NOMO-1 treated with DMSO at 0.1 percent for 48 hours (cell line): Measurements from ENCODE around the gene ARID2.
A peak's percentile ranks its signal among the peaks of the same experiment; 100 is the strongest.

Source experiments
- DNase-seq: peaks from one replicate; lab custom pipeline; 2025; ENCODE audit not compliant: unreplicated experiment; lab: John Stamatoyannopoulos, UW

Gene ARID2

DNA sequence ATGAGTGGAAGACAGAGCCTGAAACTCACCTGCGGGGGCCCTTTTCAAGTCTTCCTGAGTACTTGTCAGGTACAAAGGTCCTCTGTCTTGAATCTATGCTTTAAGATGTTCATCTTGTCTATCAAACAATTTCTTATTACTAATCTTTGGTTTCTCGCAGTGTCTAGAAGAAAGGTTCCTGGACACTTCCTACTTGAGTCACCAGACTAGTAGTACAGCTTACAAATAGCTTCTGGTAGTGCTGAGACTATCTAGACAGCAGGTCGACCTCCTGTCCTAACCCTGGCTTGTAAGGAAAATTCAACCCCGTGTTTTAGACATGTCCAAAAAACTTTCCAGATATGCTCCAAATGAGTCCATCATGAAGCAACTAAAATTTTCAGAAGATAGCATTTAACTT, 11.2 kb upstream of the ARID2 start:
- DNase-seq: no peak

GRCh38 chr12:45720069-45720468, 9.4 kb upstream of the ARID2 start:
- no peak for DNase-seq

GRCh38 chr12:45721369-45721768, 8.1 kb upstream of the ARID2 start:
- DNase-seq: no peak

DNA sequence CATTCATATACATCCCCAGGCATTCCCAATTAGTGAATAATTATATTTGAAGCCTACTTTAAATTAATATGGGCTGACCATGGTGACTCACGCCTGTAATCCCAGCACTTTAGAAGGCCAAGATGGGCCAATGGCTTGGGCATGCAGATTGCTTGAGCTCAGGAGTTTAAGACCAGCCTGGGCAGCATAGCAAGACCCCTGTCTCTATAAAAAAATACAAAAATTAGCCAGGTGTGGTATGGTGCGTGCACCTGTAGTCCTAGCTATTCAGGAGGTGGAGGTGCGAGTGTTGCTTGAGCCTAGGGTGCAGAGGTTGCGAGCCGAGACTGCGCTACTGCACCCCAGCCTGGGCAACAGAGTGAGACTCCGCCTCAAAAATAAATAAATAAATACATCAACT, 7.6 kb upstream of the ARID2 start:
- no peak for DNase-seq

DNA sequence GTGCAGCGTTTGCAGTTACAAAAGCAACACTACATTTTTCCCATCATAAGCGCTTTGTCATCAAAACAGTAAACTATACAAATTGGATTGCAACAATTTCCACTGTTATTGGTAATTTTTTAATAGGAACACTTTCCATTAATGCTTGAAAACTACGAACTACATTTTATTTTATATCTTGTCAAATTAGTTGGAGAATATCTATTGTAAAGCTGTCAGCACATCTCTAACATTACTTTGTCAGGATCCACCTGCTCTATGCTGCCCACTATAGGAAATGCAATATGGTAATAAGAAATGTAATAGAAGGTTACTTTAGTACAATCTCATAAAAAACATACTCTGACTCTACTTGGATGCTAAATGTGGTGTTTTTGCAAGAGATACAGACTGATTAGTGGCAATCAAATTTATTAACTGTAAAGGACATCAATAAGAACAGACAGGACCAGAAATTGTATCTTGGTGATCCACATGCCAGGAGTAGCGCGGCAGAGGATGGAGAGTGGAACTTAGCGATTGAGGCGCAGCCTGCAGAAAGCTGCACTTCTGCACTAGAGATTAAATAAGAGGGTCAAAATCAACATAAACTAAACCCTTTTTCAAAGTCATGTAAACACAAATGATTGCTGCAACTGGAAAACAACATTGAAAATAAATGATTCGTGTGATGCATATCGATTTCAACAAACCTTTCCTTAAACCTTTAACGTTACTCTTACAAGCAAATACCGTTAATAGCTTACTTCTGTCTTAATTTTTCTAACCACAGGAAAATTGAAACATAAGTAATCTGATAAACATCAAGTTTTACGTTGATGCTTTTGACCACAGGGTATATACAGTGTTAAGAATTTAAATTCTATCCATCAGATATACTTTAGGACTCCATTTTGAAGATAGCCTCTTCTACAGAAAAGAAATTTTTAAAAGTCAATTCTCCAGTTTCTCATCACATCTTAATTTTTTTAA, 3.6 kb upstream of the ARID2 start:
- DNase-seq: peak; percentile 53

- DNase-seq: no peak
These were observed 2.8 kb upstream of the ARID2 start for GRCh38 chr12:45726603-45727300.

DNA sequence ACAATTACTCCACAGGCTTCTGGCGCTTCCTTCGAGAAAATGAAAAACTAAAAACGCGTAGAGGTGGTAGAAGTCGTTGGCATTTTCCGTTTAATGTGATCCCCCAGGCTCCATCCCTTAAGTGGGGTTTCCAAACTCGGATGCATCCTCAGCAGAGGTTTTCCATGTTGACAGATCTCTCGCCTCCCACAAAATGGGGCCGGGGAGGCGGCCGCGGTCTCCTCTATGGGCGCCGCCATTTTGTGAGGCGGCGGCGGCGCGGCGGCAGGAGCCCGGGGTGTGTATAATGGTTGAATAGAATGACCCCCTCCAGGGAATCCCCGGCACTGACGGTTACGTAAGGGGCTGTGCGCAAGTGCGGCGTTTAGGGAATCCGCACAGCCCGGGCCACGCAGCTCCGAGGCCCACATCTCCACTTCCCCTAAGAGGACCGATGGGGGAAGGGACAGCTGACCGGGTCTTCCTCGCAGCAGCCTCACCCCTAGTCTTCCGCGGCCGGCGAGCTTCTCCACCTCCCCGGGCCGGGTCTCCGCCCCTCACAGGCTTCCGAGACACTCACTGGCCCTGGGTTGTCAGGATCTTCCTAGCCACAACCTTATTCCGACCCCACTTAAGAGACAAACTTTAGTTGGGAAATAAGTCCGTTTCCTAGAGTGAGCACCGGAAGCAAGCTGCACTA, 2.1 kb upstream of the ARID2 start:
- DNase-seq: peak; percentile 99

GRCh38 chr12:45727980-45728629, 1.4 kb upstream of the ARID2 start:
- no peak for DNase-seq

GRCh38 chr12:45728630-45729232, 775 bp upstream of the ARID2 start:
- DNase-seq: peak; percentile 96

DNA sequence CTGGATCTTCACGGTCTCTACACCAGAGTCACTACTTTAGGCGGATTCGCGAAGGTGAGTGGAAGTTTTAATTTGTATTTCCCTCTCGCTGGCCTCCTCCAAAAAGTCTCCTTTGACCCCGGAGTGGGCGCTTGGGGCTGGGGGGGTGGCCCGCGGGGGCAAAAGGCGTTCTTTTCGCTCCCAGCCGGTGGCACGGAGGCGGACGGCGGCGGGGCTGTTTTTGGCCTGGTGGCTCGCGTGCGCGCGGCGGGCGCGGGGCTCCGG, 510 bp downstream of the ARID2 start:
- DNase-seq: no peak

DNA sequence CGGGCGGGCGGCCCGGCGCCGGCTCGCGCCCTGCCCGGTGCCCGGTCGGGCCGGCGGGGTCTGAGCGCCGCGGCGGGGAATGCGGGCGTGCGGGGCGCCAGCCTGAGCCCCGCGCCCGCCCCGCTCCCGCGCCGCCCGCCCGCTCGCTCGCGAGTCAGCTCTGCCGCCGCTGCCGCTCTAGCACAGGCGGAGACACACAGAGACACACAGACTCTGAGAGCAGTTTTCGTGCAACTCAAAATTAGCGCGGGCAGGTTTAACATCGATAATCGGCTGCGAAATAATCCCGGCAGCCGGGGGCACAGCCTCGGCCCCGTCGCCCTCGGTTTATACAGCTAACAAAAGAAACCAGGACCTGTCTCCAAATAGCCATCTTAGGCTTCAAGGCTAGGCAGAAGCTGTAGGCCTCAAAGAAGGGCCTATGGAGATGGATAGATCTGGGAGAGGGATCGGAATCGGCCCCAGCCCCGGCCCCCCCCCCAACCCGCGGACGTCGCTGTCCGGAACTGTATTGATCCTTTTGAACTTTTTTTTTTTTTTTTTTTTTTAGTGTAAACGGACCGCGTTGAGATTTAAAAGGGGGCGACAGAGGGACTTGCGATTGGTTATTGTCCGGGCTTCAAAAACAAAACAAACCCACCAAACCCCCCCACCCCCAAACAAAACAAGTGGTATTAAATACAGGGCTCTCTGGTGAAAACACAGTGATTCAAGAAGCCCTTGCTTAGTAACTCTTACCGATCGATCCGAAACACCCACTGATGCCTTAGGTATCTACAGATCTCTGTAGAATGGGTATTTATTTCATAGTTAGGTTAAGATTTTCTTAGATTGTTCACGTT, 1.1 kb downstream of the ARID2 start:
- peak; percentile 56 for DNase-seq

- DNase-seq: no peak
These were observed 1.8 kb downstream of the ARID2 start for GRCh38 chr12:45731190-45731775.

DNA sequence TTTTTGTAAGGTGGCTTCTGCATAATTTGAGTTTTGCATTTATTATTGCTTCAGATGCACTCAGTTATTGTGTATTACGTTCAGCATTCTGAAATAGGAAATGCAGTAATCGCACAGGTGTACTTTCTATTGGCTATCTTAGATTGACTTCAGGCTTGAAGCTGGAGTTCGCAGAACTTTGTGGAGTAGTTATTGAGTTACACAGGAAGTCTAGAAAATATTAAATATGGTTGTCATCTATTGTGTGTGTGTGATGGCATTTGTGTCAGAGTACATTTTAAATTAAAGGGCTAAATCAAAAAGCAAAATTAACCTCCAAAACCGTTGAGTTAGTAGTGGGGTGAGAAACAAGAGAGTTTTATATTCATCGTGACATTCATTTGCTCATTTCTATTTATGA, 2.7 kb downstream of the ARID2 start:
- DNase-seq: peak; percentile 71

DNA sequence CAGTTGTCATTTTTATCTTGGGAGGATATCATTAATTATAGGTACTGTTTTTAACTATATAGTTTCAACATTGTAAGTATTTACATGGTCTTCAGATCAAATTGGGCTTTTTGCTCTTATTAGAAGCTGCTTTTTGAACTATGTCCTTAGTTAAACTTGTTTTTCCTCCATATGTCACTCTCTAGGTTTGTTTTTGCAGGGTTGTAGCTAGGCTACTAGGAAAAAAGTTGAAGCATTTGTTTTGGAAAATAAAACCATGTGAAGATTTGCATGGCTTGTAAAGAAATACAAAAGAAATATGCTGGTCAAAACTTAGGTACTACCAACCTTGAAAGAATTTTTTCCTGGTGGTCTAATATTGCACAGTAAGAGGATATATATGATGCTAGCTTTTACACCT, 3.4 kb downstream of the ARID2 start:
- DNase-seq: no peak

DNA sequence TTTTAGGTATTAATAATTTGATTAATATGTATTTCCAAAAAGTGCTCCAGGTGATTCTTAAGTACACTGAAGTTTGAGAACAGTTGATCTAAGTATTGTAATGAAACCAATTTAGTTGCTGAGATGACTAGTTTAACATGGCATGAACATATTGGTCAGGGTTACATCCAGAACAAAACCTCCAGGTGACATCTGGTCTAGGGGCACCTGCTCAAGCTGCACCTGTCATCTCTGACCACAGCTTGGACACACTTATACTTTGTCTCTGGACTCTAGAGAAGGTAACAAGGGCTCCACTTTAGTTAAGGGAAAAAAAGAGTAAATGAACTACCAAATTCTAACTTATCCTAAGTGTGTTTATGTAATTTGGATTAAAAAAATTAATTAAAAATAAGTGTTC, 8.1 kb downstream of the ARID2 start:
- no peak for DNase-seq

DNA sequence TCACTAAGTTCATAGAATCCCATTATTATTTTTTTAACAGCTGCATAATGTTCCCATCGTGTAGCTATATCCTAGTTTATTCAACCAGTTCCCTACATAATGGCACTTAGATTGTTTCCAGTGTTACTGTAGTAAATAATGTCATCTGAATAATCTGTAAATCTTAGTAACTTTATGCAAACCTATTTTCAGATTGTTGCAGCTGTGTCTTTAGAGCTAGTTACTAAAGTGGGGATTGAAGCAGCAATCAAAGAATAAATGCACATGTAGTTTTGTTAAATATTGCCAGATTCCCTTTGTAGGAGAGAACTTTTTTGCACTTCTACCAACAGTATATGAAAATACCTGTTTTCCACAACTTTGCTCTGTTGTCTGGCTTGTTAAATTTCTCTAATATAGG, 13.1 kb downstream of the ARID2 start:
- DNase-seq: no peak

- DNase-seq: no peak
These were observed 13.7 kb downstream of the ARID2 start for GRCh38 chr12:45743247-45743646.

DNA sequence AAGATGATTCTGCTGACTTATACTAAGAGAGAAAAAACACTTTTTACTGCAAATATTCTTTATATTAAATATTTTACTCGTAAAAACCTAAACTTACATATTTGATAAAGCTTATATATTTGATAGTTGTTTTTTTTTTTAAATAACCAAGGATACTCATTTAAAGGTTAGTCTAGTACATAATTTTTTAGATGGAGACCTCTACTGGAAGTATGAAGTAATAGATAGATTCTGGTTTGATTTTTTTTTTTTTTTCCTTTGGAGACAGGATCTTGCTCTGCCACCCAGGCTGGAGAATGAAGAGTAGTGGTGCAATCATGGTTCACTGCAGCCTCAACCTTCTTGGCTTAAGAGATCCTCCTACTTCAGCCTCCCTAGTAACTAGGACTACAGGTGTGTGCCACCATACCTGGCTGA, 16.4 kb downstream of the ARID2 start:
- peak; percentile 59 for DNase-seq

DNA sequence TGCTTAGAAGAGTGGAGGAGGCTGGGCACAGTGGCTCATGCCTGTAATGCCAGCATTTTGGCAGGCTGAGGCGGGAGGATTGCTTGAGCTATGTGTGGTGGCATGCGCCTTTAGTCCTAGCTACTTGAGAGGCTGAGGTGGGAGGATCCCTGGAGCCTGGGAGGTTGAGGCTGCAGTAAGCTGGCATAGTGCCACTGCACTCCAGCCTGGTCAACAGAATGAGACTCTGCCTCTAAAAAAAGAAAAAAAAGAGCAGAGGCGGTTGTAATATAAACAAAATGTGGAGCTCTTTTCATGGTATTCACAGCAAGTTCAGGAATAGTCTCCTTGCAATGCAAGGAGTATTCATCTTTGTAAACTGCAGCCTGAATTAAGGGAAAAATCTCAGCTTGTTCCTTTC, 27.2 kb downstream of the ARID2 start:
- no peak for DNase-seq

- DNase-seq: no peak
These were observed 27.7 kb downstream of the ARID2 start for GRCh38 chr12:45757172-45757571.
